Osteocyte (in vitro differentiated cells): ENCODE measurements around the gene DIAPH3. TPM values are rescaled to one million over a fixed set of nuclear protein-coding genes. Genes with fewer than 3 reads are reported as not detected.

Experiments
- DNase-seq: peaks from one replicate; pipeline ENCODE4 v3.0.0; 2021; ENCODE audit warnings: mixed read lengths; ENCODE audit not compliant: unreplicated experiment; ENCODE audit errors: extremely low spot score
- H3K27ac Mint-ChIP-seq: one replicate; pipeline ENCODE4 v1.8.0; 2021; ENCODE audit warnings: mild to moderate bottlenecking, mixed read lengths; ENCODE audit not compliant: unreplicated experiment
- H3K27me3 Mint-ChIP-seq: one replicate; pipeline ENCODE4 v1.8.0; 2021; ENCODE audit warnings: mixed read lengths; ENCODE audit not compliant: unreplicated experiment
- H3K36me3 Mint-ChIP-seq: one replicate; pipeline ENCODE4 v1.8.0; 2021; ENCODE audit warnings: mixed read lengths; ENCODE audit not compliant: unreplicated experiment
- H3K4me1 Mint-ChIP-seq: one replicate; pipeline ENCODE4 v1.8.0; 2021; ENCODE audit warnings: mixed read lengths; ENCODE audit not compliant: unreplicated experiment
- H3K4me3 Mint-ChIP-seq: one replicate; pipeline ENCODE4 v1.8.0; 2021; ENCODE audit warnings: mild to moderate bottlenecking, moderate library complexity, mixed read lengths; ENCODE audit not compliant: unreplicated experiment
- H3K9me3 Mint-ChIP-seq: one replicate; pipeline ENCODE4 v1.8.0; 2021; ENCODE audit warnings: mixed read lengths; ENCODE audit not compliant: unreplicated experiment
- total RNA-seq: library from RNA; stranded (reverse); gene quantifications from 2 replicates; pipeline ENCODE4 v1.2.1, GENCODE V29; 2021
- TF ChIP-seq, protein P1 (sequence below): fragments of 200-600 bp; sonication (generic); IDR thresholded peaks from 2 replicates; pipeline ENCODE4 v1.5.0; 2021; ENCODE audit warnings: antibody characterized with exemption, mild to moderate bottlenecking, moderate library complexity

The DIAPH3 gene
- total RNA-seq, 1 donor from 2014 or later = 12.2 TPM

DNA sequence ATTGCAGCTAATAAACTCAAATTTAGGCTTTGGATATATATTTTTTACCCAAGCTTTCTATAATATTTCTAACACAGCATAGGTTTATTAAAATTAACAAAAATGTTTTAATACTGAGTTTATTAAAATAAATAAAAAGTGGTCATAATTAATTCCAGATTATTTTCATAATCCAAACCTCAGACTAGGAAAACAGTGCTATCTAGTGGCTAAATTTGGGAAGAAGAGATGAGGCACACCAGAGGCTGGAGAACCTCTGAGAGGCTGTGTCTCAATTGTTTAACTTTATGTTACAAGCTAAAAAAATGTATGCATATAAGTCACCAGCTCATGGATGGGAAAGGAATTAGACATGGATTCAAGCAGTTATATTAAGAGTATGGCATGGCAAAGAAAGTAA is 392.5 kb downstream of the DIAPH3 start:
- no peak overlapping the region for H3K4me3 Mint-ChIP-seq
- no peaks in the 10 kb centered on the region for H3K9me3 Mint-ChIP-seq
- peaks cover 36% of the 10 kb centered on the region for H3K4me1 Mint-ChIP-seq
- H3K27me3 Mint-ChIP-seq = no peaks in the 10 kb centered on the region
- no peak overlapping the region for H3K27ac Mint-ChIP-seq
- no peaks in the 10 kb centered on the region for H3K36me3 Mint-ChIP-seq
- no peak for DNase-seq
- TF ChIP-seq, protein P1, sequence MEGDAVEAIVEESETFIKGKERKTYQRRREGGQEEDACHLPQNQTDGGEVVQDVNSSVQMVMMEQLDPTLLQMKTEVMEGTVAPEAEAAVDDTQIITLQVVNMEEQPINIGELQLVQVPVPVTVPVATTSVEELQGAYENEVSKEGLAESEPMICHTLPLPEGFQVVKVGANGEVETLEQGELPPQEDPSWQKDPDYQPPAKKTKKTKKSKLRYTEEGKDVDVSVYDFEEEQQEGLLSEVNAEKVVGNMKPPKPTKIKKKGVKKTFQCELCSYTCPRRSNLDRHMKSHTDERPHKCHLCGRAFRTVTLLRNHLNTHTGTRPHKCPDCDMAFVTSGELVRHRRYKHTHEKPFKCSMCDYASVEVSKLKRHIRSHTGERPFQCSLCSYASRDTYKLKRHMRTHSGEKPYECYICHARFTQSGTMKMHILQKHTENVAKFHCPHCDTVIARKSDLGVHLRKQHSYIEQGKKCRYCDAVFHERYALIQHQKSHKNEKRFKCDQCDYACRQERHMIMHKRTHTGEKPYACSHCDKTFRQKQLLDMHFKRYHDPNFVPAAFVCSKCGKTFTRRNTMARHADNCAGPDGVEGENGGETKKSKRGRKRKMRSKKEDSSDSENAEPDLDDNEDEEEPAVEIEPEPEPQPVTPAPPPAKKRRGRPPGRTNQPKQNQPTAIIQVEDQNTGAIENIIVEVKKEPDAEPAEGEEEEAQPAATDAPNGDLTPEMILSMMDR = peak; percentile 74

DNA sequence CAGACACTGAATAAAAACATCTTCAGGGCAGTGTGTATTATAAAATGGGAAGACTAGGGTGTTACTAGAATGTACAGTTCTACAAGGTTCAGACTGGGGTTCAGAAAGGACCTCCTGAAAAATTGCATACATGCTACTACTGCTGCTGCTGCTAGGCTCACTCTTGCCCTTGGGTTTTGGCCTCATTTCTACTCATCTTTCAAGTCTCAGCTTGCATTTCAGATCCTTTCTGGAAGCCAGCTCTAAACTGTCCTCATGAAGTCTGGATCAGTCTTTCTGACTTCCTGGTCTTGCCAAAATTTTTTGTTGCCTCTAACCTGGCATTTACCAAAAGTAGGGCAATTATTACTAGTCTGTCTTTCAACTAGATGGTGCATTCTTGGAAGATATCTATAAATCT is 393.3 kb downstream of the DIAPH3 start:
- H3K27me3 Mint-ChIP-seq = no peaks in the 10 kb centered on the region
- H3K4me3 Mint-ChIP-seq = no peak overlapping the region
- TF ChIP-seq, protein P1 = no peak
- no peak for DNase-seq
- H3K4me1 Mint-ChIP-seq = peaks cover 36% of the 10 kb centered on the region
- no peak overlapping the region for H3K27ac Mint-ChIP-seq
- no peaks in the 10 kb centered on the region for H3K36me3 Mint-ChIP-seq
- no peaks in the 10 kb centered on the region for H3K9me3 Mint-ChIP-seq

DNA sequence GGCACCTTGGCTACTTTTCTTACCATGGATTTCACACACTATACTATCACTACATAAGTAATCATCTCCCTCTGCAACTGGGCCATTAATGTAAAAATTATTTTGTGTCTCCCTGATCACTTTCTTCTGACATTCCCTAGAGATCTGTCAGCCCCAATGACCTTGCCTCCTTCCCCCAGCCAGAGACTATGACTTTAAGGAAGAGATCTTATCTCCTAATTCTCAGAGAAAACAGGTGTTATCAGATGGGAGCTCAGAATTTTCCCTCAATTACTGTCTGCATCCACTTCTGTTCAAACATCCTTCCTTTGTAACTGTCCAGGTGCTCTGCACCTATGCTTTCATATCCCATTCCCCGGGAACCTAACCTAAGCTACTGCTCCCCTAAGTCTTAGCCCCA is 397.5 kb downstream of the DIAPH3 start:
- peaks cover 3% of the 10 kb centered on the region for H3K36me3 Mint-ChIP-seq
- H3K9me3 Mint-ChIP-seq = no peaks in the 10 kb centered on the region
- no peak for DNase-seq
- no peak overlapping the region for H3K27ac Mint-ChIP-seq
- TF ChIP-seq, protein P1 = no peak
- peaks cover 11% of the 10 kb centered on the region for H3K4me1 Mint-ChIP-seq
- no peaks in the 10 kb centered on the region for H3K27me3 Mint-ChIP-seq
- H3K4me3 Mint-ChIP-seq = no peak overlapping the region

DNA sequence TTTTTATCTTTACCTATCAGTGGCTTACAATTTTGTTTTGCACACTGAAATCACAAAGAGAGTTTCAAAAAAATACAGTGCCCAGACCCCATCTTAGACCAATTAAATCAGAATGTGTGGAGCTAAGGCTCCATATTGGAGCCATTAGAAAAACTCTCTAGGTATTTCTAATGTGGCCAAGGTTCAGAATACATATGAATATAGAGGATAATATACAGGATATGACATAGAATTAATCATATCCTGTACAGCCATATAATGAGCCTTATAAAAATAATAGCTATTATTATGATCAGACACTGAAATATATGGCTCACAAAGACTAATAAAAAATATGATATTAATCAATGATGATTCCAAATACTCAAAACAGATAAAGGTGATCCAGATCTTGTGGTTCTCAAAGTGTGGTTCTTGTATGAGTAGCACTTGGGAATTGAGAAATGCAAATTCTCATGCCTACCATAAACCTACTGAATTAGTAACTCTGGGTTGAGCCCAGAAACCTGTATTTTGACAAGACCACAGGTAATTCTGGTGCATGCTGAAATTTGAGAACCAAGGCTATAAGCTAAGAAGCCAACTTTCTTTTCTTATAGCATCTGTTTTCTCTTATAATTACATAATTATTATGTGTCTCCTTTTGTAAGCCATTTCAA is 408.0 kb downstream of the DIAPH3 start:
- DNase-seq = no peak
- TF ChIP-seq, protein P1 = no peak
- peaks cover 12% of the 10 kb centered on the region for H3K4me1 Mint-ChIP-seq
- H3K36me3 Mint-ChIP-seq = no peaks in the 10 kb centered on the region
- H3K27ac Mint-ChIP-seq = no peak overlapping the region
- no peaks in the 10 kb centered on the region for H3K27me3 Mint-ChIP-seq
- H3K4me3 Mint-ChIP-seq = no peak overlapping the region
- no peaks in the 10 kb centered on the region for H3K9me3 Mint-ChIP-seq

DNA sequence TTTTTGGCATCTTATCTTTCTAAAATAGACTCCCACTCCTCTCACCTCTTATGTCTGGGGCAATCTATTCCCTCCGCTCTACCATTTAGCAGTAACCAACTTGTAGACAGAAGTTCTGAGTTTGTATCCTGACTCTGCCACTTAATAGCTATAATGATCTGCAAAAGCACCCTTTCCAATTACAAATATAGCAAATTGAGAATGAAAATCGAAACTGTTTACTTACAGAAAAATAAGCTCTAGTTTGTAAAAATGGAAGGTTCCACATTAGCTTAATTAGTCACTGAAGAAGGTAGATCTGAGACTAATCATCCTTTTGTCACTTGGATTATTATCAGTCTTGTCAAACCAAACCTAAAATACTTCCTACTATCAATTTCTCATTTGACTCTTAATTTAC is 409.3 kb downstream of the DIAPH3 start:
- Mint-ChIP-seq H3K36me3 (no peaks in the 10 kb centered on the region), H3K4me1 (peaks cover 17% of the 10 kb centered on the region), H3K4me3 (no peak overlapping the region), H3K9me3 (no peaks in the 10 kb centered on the region), H3K27ac (peak overlapping the region; percentile 3), H3K27me3 (no peaks in the 10 kb centered on the region)
- TF ChIP-seq, protein P1 = no peak
- no peak for DNase-seq
